Stomach (tissue), 4 donors: ENCODE measurements around the gene MANBA.

ENCODE experiments used
- POLR2AphosphoS5 ChIP-seq, 3 donors: sonication (generic); formaldehyde crosslinking; IDR thresholded peaks; one replicate each; pipeline ENCODE4 v1.6.1; 2016; ENCODE audit warnings: antibody characterized with exemption in 3 of 3
- TF ChIP-seq, protein P1 (sequence below), 7 experiments: fragments of 450-650 bp in 4 of 7; fragments of 200-600 bp in 3 of 7; sonication (generic) in 3 of 7; IDR thresholded peaks; one replicate each; pipeline ENCODE4 v1.5.1; 2016 to 2019; ENCODE audit warnings: antibody characterized with exemption in 7 of 7, control low read depth in 2 of 7, mild to moderate bottlenecking in 1 of 7

DNA sequence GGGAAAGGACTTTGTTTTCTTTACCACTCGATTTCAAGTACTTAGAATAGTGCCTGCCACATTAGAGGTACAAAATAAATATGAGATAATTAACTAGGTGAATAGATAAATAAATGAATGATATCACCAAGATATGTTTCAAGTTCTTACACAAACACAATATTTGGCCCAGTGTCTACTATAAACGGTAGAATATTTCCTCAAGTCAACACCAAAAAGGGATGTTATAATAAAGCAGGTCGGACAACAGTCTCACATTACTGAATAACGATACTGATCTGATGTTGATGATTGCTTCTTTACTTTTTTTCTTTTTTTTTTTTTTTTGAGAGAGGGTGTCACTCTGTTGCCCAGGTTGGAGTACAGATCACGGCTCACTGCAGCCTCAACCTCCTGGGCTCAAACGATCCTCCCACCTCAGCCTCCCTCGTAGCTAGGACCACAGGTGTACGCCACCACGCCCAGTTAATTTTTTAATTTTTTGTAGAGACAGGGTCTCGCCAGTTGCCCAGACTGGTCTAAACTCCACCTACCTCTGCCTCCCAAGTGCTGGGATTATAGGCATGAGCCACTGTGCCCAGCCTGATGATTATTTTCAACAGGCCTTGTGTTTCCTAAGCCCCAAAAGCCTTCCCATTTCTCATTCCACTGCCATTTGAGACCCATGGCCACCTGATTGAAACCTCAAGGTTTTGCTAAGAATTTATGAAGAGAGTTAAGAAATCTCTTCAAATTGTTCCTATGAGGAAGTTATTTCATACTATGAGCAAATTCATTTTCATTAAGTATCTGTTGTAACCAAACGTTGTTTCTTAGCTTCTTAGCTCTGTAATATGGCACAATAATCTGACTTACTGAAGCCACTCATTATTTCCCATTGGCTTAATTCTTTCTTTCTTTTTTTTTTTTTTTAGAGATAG, 2.3 kb downstream of the MANBA start:
- TF ChIP-seq, protein P1, sequence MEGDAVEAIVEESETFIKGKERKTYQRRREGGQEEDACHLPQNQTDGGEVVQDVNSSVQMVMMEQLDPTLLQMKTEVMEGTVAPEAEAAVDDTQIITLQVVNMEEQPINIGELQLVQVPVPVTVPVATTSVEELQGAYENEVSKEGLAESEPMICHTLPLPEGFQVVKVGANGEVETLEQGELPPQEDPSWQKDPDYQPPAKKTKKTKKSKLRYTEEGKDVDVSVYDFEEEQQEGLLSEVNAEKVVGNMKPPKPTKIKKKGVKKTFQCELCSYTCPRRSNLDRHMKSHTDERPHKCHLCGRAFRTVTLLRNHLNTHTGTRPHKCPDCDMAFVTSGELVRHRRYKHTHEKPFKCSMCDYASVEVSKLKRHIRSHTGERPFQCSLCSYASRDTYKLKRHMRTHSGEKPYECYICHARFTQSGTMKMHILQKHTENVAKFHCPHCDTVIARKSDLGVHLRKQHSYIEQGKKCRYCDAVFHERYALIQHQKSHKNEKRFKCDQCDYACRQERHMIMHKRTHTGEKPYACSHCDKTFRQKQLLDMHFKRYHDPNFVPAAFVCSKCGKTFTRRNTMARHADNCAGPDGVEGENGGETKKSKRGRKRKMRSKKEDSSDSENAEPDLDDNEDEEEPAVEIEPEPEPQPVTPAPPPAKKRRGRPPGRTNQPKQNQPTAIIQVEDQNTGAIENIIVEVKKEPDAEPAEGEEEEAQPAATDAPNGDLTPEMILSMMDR (IDR thresholded peaks at IDR 0.05), result no peak
- no peak for TF ChIP-seq POLR2AphosphoS5 (IDR thresholded peaks at IDR 0.05)
